NCI-H2196 treated with DMSO at 0.1 percent for 48 hours (cell line): Measurements from ENCODE around the gene ATP11C.
"Not testable (repeated sequence)": the region's sequence is repeated elsewhere in the genome, so short reads cannot be mapped to it uniquely, and the experiment has no call there.

Experiments
- DNase-seq: peaks from one replicate; lab custom pipeline; 2025; ENCODE audit not compliant: unreplicated experiment; lab: John Stamatoyannopoulos, UW

The ATP11C gene

DNA sequence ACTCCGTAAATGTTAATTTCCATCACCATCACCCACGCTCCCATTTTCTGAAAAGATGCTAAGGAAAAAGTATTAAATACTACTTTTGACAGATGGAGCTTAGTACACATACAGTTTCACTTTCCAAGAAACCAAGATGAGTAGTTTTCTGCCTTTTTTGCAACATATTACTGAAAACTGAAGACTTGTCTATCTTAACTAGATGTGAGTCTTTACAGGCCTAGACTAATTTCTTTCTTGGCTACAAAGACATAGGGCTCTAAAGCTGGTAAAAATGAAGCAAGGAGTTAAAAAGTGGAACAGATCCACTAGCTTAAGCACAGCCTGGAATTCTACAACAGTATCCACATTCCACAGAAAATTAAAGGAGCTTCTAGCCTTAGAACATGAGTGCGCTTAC is 68.2 kb downstream of the ATP11C start:
- no peak for DNase-seq

- DNase-seq, result no peak
These were observed 70.6 kb downstream of the ATP11C start for GRCh38 chrX:139862208-139862607.

GRCh38 chrX:139856826-139857225 is 76.0 kb downstream of the ATP11C start:
- DNase-seq, result not testable (repeated sequence)

DNA sequence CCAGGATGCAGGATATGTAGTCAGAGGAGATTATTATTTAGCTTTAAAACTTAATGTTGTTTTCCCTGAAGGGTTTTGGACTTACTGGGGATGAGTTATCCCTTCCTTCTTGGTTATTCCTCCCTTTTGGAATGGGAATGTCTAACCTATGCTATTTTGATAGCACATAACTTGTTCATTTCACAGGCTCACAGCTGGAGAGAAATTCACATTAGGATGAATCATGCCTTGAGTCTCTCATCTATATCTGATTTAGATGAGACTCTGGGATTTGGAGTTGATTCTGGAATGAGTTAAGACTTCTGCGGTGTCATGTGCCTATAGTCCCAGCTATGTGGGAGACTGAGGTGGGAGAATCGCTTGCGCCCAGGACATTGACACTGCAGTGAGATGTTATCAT is 81.1 kb downstream of the ATP11C start:
- no peak for DNase-seq

DNA sequence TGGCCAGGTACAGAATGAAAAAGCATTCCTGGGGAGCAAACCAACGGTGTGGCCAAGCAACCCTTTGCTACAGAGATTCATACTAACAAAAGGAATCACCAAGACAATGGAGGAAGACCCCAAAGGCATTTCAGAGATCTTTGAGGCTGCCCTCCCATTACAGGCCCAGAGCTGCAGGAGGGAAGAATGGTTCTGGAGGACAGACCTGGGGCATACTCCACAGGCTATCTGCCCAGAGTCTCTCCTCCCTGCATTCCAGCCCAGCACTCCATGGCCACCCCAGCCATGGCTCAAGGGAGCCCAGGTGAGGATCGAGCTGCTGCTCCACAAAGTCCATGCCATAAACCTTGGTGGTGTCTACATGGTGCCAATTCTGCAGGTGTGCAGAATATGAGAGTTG is 81.9 kb downstream of the ATP11C start:
- no peak for DNase-seq

DNA sequence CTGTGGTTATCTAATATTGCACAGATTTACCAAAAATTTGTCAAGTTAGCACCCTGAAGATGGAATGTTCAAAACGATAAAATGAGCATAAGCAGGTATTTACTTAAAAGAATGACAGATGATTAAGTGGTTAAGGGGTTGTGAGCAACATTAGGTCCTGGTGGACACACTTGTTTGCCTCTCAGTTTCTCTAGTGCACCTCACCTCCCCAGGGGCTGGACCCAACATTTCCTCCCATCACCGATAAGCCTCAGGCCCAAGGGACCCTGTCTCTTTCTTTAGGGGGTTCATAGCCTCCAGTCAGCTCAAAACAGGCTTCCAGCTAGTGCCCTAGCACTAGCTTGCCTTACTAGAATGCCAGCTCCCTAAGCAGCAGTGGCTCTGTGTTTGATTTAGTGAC is 88.0 kb downstream of the ATP11C start:
- DNase-seq, result no peak

GRCh38 chrX:139844163-139844562 is 88.7 kb downstream of the ATP11C start:
- DNase-seq, result no peak

GRCh38 chrX:139842326-139843185 is 90.3 kb downstream of the ATP11C start:
- no peak for DNase-seq

- not testable (repeated sequence) for DNase-seq
These were observed 96.5 kb downstream of the ATP11C start for GRCh38 chrX:139836335-139836734.

GRCh38 chrX:139834879-139835278 is 98.0 kb downstream of the ATP11C start:
- DNase-seq, result no peak

DNA sequence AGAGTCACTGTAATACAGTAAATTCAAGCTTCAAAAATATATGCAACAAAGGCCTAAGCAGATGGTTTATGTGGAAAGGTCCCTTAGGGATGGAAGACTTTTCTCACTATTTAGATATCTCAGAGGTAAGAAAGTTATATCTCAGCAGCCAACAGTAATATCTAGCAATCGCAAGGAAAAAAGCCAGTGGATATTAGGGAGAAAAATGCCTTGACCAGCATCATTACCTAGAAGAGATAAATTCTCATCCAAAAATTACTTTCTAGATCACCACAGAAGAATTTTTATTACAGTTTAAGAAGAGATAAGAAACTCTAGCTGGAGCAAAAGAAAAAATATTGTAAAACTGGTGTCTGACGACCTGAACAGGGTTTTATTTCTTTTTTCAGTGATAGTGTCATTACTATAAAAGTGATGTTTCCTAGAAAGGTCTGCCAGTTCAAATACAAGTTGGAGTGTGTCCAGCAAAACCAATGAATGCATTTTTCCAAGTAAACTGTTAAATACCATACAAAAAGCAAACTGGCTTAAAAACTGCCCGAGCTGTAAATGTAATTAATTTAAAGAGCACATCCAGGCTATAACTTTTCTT is 100.0 kb downstream of the ATP11C start:
- no peak for DNase-seq

DNA sequence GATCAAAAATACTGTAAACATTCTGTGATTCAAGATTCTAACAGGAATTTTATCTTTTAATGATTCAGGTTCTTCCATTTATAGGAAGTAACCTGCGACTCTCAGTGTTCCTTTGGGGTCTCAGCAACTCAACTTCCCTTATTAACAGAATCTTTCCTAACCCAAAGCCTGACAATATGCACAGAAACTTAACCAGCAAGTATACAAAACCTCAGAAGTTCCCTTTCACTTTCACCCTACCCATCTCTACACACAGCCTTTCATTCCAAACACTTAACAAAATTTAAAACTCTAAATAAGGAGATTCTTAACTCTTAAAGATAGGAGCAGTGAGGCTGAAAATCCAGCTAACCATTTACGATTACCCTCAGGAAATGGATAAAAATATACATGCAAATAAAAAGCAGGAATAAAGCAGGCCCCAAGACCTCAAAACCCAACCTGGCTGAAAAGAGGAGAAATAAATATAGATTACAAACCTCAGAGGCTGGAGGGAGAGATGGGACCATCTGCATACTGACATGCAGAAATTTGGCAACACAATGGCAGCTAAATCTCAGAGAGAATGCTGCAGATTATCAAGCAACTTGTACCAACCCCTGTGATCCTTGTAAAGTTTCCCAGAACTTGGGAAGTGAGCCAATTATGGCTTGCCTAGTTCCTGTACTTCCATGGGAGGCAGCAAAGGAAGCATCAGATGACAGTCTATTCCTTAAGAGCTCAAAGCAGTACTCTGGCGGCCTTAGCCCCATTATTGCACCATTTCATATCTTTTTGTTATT is 101.0 kb downstream of the ATP11C start:
- DNase-seq, result no peak

DNA sequence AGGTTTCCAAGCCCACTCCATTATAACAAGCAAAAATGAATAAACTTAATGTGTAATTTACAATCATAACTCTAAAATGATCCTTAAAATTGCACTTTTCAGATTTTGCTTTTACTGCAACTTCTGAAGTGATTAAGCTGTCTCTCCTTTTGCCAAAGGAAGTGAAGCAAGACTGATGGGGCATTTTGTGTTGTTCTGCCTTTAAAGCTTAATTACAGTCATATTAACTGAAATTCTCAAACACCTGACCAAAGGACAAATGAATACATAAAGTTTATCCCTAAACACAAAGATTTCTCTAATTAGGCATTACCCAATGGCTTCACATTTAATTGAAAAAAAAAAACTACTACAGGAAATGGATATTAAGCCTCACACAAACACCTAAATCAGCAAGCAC is 101.8 kb downstream of the ATP11C start:
- no peak for DNase-seq

- no peak for DNase-seq
These were observed 104.0 kb downstream of the ATP11C start for GRCh38 chrX:139828830-139829229.

DNA sequence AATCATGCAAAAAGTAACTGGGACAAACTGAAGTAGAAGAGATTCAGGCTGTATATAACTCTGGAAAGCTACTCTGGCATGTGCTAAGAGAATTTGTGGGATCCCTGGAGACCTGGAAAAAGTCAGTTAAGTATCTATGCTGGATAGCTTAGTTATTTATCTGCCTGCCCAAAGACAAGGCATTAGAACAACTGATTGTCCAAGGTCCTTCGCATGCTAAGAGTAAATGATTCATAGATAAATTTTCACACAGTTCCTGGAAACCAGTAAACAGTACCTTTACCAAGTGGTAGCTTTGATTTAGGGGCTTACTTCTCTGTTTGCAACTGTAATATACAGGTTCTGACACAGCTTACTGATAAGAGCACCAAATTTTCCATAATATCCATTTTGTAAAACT is 104.8 kb downstream of the ATP11C start:
- no peak for DNase-seq

DNA sequence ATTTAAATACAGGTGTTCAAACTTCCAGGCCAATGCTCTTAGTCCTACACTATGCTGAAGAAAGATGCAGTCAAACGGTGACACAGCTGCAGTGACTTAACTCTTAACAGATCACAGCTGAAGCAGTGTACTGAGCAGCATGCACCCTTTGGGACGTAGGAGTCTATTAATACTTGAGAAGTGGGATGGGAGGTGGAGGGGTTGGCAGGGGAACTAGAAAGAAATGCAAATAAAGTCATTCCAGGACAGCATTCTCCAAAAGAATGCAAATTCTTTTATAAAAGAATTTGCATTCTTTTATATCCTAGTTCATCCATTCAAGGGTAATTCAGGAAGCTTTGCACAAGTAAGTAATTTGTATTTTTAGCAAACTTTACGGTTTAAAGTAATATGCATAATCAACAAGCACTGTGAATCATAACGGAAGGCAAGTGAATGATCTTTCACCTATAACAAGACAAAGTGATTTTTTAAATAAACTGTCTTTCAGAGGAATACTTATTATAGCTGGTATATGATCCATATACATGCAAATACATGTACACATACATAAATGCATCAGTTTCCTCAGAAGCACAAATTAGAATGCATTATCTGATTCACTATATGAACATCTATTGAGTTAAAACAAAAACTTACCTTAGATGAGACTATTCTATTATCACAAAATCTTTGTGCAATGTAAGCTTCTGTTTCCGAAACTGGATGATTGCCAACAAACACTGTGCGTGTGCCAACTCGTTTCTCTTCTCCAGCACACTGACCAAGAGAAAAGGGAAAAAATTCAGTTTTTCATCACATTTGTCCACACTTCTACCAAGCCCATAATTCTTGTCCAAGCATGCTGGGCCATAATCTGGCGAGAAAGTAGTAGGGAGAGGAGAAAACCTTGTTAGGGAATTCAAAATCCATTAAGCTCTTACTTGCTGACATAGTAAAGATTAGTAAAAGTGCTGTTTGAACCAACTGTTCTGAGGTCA is 106.5 kb downstream of the ATP11C start:
- DNase-seq, result no peak

DNA sequence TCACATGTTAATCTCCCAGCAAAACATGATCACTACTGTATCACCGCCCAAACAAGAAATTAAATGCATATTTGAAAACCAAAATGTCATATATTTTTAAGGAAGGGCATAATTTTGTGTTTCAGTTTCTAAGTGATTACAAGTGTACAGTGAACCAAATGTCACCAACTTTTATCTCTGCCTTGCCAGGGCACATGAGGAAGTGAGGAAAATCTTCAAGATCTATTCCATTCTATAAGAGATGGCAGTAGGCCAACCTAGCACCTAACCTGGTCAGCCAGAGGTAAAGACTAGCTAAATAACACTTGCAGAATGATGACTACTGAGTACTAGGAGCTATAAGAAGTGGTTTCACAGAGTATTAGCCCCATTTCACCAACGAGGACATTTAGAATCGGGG is 107.2 kb downstream of the ATP11C start:
- DNase-seq, result no peak

DNA sequence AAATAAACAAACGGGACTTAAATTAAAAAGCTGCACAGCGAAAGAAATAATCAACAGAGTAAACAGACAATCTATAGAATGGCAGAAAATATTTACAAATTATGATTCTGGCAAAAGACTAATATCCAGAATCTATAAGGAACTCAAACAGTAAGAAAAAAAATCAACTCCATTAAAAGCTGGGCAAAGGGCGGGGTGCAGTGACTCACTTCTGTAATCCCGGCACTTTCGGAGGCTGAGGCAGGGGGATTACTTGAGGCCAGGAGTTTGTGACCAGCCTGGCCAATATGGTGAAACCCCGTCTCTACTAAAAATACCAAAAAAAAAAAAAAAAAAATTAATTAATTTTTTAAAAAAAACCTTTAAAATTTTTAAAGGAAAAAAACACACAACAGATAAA is 109.0 kb downstream of the ATP11C start:
- no peak for DNase-seq

DNA sequence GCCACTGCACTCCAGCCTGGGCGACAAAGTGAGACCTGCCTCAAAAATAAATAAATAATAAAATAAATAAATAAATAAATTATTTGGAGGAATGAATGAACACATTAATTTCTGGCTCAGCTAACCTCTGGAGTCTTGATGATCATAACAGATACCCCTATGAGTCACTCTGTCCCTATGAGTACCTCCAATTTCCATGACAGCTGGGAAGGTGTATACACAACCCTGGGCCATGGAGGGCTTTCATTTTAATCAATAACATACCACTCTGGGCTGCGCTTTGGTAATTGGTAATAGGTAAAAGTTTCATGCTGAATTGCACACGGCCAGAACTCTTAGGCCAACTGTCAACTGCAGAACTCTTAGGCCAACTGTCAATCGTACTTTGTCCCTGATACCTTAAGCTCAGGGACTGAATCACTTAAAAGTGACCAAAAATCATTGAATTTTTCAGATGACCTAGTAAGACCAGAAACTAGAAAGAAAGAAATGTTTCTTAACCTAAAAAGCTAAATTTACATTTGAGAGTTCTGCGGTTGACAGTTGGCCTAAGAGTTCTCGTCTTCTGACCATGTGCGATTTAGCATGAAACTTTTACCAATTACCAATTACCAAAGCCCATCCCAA is 112.4 kb downstream of the ATP11C start:
- DNase-seq, result no peak

- no peak for DNase-seq
These were observed 116.6 kb downstream of the ATP11C start for GRCh38 chrX:139816204-139816603.
